ENCODE measurements around the gene LCE2B.

Gene LCE2B

DNA sequence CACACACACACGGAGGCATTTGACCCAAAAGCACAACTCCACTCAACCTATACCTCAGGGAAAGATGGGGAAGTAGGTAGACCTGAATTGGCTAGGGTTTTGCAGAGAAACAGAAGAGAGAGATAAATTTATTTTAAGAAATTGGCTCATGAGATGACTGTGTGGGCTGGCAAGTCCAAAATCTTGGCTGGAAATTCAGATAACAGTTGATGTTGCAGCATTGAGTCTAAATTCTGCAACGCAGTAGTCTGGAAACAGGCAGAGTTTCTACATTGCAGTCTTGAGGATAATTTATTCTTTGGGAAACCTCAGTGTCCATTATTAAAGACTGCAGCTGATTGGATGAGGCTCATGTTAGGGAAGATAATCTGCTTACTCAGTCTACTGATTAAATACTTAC, 4.3 kb upstream of the LCE2B start:
- in situ Hi-C loops (cut with HindIII; ENCODE audit: low sequenced_read_pairs) = no loop called here
- no peak for DNase-seq (ENCODE audit: low read depth, low spot score)
- no peak overlapping the region for H3K4me3 ChIP-seq (ENCODE audit: low read depth, low read length)
- TF ChIP-seq, protein P1, sequence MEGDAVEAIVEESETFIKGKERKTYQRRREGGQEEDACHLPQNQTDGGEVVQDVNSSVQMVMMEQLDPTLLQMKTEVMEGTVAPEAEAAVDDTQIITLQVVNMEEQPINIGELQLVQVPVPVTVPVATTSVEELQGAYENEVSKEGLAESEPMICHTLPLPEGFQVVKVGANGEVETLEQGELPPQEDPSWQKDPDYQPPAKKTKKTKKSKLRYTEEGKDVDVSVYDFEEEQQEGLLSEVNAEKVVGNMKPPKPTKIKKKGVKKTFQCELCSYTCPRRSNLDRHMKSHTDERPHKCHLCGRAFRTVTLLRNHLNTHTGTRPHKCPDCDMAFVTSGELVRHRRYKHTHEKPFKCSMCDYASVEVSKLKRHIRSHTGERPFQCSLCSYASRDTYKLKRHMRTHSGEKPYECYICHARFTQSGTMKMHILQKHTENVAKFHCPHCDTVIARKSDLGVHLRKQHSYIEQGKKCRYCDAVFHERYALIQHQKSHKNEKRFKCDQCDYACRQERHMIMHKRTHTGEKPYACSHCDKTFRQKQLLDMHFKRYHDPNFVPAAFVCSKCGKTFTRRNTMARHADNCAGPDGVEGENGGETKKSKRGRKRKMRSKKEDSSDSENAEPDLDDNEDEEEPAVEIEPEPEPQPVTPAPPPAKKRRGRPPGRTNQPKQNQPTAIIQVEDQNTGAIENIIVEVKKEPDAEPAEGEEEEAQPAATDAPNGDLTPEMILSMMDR (IDR thresholded peaks at IDR 0.05; ENCODE audit: low read depth, low read length) = no peak

- no peak overlapping the region for H3K4me3 ChIP-seq (ENCODE audit: low read depth, low read length)
- in situ Hi-C loops (cut with HindIII; ENCODE audit: low sequenced_read_pairs) = no loop called here
- TF ChIP-seq, protein P1 (IDR thresholded peaks at IDR 0.05; ENCODE audit: low read depth, low read length) = no peak
- DNase-seq (ENCODE audit: low read depth, low spot score) = no peak
Measured at GRCh38 chr1:152683846-152684245, 2.1 kb upstream of the LCE2B start.

GRCh38 chr1:152697701-152698600, 12.0 kb downstream of the LCE2B start, which contains the start of gene LCE2A:
Gene LCE2A (plus strand): TSS chr1:152698345. CDS start chr1:152698902, 557 bp downstream.
- no peak within 1 kb of the TSS for H3K4me3 ChIP-seq (ENCODE audit: low read depth, low read length)
- in situ Hi-C loops (cut with HindIII; ENCODE audit: low sequenced_read_pairs) = no loop called here
- TF ChIP-seq, protein P1 (IDR thresholded peaks at IDR 0.05; ENCODE audit: low read depth, low read length) = no peak
- DNase-seq (ENCODE audit: low read depth, low spot score) = no peak

DNA sequence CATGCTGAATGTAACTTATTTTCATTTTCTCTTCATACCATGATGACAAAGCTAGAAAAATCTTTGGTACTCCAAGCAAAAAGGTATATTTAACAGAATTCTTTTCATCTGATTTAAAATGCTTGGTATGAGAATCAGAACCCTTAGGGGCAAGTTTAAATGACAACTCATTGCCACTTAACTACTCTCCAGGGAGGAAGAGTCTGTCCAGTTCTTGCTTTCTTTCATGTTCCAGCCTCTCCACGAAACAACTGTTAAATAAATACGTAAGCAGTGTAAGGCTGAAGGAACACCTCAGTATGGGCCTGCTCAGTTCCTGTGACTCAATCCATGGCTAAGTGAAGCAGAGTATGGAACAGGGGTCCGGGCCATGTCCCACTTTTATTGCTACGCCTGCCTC, 13.8 kb downstream of the LCE2B start:
- in situ Hi-C loops (cut with HindIII; ENCODE audit: low sequenced_read_pairs) = no loop called here
- DNase-seq (ENCODE audit: low read depth, low spot score) = no peak
- TF ChIP-seq, protein P1 (IDR thresholded peaks at IDR 0.05; ENCODE audit: low read depth, low read length) = no peak
- H3K4me3 ChIP-seq (ENCODE audit: low read depth, low read length) = no peak overlapping the region

- in situ Hi-C loops (cut with HindIII; ENCODE audit: low sequenced_read_pairs) = no loop called here
- TF ChIP-seq, protein P1 (IDR thresholded peaks at IDR 0.05; ENCODE audit: low read depth, low read length) = no peak
- DNase-seq (ENCODE audit: low read depth, low spot score) = no peak
- H3K4me3 ChIP-seq (ENCODE audit: low read depth, low read length) = no peak within 1 kb of the TSS
Measured at GRCh38 chr1:152707860-152708259, 21.9 kb downstream of the LCE2B start, which contains the start of gene LCE4A. Gene LCE4A (plus strand): TSS chr1:152708160. CDS start chr1:152709076, 916 bp downstream.

- in situ Hi-C loops (cut with HindIII; ENCODE audit: low sequenced_read_pairs) = no loop called here
- DNase-seq (ENCODE audit: low read depth, low spot score) = no peak
- H3K4me3 ChIP-seq (ENCODE audit: low read depth, low read length) = no peak overlapping the region
- TF ChIP-seq, protein P1 (IDR thresholded peaks at IDR 0.05; ENCODE audit: low read depth, low read length) = no peak
Measured at GRCh38 chr1:152718238-152718637, 32.3 kb downstream of the LCE2B start.
